LNCAP (cell line): Measurements from ENCODE around the gene C10orf53.

ENCODE experiments used
- TF ChIP-seq, protein P1 (sequence below): fragments of 450-650 bp; IDR thresholded peaks from 2 replicates; pipeline ENCODE4 v1.5.1; 2017; ENCODE audit warnings: mild to moderate bottlenecking

C10orf53 gene, protein sequence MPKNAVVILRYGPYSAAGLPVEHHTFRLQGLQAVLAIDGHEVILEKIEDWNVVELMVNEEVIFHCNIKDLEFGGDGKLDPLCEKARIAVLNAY

DNA sequence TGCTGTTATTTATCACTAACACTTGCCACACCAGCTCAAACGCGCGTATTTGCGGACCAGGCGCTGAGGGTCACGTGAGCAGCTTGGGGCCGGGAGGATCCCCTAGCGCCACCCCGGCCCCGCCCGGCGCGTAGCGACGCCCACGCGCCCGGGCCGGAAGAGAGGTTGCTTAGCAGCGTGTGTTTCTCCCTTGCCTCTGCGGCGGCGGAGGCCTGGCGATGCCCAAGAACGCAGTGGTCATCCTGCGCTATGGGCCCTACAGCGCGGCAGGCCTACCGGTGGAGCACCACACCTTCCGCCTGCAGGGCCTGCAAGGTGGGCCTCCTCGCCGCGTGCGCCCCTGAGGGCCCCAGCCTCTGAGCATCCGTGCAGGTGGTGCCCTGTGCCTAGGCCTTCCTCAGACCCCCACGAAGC, at the start of gene C10orf53:
Gene C10orf53, plus strand, starts transcription at position 172 of the 414 bp plus-strand sequence. Its CDS starts 47 bp downstream, at position 219.
- TF ChIP-seq, protein P1, sequence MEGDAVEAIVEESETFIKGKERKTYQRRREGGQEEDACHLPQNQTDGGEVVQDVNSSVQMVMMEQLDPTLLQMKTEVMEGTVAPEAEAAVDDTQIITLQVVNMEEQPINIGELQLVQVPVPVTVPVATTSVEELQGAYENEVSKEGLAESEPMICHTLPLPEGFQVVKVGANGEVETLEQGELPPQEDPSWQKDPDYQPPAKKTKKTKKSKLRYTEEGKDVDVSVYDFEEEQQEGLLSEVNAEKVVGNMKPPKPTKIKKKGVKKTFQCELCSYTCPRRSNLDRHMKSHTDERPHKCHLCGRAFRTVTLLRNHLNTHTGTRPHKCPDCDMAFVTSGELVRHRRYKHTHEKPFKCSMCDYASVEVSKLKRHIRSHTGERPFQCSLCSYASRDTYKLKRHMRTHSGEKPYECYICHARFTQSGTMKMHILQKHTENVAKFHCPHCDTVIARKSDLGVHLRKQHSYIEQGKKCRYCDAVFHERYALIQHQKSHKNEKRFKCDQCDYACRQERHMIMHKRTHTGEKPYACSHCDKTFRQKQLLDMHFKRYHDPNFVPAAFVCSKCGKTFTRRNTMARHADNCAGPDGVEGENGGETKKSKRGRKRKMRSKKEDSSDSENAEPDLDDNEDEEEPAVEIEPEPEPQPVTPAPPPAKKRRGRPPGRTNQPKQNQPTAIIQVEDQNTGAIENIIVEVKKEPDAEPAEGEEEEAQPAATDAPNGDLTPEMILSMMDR: no peak

DNA sequence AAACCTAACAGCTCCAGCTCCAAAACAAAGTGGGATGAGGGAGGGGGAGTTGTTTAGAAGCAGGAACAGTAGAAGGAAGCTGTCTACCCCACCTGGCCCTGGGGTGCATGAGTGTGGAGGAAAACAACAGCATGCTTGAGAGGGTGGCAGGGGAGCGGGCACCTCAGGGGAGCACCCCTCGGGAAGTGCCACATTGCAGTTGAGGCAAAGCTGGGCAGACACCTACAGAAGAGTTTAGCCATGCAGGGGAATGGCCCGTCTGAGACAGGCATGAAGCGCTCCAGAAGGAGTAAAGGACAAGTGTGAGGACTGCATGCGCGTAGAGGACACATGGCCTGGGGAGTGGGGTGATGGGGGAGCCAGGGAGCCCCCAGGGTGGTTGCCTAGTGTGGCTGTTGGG, 47.5 kb upstream of the C10orf53 start:
- TF ChIP-seq, protein P1: no peak

DNA sequence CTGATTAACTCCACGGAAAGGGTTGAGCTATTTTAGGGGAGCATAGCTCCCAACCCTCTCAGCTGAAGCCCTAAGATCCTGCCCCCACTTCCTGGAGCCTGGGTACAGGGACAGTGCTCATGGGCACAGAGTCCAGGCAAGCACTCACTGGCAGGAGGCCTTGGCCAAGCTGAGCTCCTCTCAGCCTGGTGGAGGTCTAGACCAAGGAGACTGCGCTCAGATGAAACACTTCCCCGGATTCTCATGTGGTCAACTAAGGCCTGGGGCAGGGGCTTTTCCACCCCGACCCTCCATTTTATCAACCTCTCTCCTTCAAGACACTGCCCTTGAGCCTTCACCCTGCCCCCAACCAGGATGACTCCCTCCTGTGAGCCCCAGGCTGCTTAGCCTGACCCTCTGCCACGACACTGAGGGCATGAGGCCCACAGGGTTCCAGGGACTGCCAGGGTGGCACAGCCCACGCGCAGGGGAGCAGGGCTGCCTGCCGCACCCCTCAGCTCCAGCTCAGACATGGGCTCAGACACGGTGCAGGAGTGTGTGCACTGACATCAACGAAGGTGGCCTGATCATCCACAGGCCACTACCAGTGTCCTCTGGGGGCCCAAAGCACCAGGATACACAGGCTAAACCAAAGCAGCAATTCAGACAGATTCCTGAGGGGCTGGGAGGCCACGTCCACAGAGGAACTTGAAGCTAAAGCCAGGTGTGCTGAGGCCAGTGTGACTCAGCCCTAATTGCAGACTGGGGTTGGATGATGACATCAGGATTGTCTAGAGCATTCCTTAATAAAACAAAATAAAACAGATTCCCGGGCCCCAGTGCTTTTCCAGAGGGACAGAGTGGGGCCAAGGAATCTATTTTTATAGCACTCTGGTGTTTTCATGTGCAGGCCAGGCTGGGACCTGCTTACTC, 46.8 kb upstream of the C10orf53 start:
- TF ChIP-seq, protein P1: no peak

DNA sequence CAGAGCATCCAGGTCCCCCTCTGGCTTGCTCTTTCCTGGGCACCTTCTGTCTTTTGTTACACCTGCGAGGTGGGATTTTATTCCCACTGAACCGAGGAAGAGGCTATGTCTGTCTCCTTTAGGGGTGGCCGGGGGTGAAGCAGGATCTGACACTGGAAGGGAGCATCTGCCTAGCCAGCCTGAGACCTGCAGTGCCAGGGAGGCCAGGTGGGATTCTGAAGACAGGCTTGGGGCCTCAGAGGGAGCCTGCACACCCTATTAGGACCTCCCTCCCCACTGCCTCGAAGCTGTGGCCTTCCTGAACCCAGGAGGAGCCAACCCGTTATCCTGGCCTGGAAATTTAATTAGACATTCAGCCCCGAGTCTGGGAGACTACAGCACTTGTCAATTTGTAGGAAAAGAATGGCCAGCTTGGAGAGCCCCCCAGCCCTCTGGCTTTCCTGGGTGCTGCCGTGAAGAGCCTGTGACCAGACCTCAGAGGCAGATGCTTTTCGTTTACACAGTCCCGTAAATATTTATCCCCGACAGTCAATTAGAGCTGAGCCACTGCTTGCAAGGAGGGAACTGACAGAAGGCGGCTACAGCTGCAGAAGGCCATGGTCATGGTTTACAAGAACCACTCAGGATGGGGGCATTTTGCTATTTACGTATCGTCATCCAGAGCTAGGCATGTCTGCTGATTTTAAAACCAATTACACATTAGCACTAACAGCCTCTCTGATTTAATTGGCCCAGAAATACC, 46.0 kb upstream of the C10orf53 start:
- TF ChIP-seq, protein P1: no peak

DNA sequence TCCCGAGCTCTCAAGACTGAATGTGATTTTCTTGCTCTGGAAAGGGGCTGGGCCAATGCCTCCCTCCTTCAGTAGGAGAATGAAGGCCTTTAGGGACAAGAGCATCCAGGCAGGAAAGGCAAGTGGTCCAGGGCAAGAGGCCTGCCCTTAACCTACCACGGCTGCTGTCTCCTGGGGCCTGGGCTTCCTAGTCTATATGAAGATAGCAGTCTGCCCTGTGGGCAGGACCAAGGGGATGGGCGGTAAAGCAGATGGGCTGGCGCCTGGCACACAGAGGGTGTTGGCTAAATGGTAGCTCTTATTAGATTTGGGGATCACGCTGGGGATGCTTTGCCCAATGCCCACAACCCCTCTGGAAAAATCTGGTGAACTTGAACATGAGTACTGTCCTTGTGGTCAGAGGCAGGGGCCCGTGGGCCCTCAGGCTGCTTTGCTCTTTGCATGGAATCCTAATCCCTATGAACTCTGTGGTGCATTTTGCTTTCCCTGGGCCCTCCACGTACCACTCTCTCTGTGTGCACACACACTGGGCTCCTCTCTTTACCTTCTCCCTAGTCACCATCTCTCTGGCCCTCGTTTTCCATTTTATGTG, 45.3 kb upstream of the C10orf53 start:
- TF ChIP-seq, protein P1: no peak

DNA sequence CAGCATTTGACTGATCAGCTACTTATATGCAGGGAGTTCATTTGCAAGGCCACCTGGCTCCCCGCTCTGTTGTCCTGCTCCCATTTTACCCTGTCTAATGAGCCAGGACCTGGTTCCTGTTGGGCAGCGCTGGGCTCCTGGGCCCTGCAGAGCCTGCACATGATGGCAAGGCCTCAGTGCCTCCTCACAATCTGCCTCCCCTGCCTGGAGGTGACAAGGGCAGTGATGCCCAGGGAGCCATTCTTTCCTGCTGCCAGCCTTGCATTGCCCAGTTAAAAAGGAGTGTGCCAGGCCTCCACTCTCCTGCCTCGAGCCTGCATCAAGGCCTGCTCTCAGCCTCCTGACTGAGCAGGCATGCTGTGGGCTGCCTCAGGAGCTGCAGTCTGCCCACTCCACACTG, 37.1 kb upstream of the C10orf53 start:
- TF ChIP-seq, protein P1: no peak
